ENCODE results near the gene IGF2. TPM values are rescaled to one million over a fixed set of nuclear protein-coding genes. Genes with fewer than 3 reads are reported as not detected.

The IGF2 gene
- total and polyA plus RNA-seq, 3 donors from 2014 or later, result 52.3 to 104 (median 69.8) TPM

- Histone ChIP-seq H3K36me3 (ENCODE audit: low read depth, missing control alignments) (no peaks in the 10 kb centered on the region), H3K27ac (no peak overlapping the region), H3K4me3 (no peak overlapping the region), H3K9me3 (no peaks in the 10 kb centered on the region), H3K4me1 (peaks cover 4% of the 10 kb centered on the region), H3K27me3 (no peaks in the 10 kb centered on the region)
- intact Hi-C loops (cut with DNase I; ENCODE audit: low total_unique reads), result loop anchor here (10.0 kb wide), 2 partner anchors 321 to 501 kb away; partner anchors contain the start of genes SYT8 and TNNI2
- no peak for TF ChIP-seq POLR2A (IDR thresholded peaks at IDR 0.05)
- TF ChIP-seq, protein P1, sequence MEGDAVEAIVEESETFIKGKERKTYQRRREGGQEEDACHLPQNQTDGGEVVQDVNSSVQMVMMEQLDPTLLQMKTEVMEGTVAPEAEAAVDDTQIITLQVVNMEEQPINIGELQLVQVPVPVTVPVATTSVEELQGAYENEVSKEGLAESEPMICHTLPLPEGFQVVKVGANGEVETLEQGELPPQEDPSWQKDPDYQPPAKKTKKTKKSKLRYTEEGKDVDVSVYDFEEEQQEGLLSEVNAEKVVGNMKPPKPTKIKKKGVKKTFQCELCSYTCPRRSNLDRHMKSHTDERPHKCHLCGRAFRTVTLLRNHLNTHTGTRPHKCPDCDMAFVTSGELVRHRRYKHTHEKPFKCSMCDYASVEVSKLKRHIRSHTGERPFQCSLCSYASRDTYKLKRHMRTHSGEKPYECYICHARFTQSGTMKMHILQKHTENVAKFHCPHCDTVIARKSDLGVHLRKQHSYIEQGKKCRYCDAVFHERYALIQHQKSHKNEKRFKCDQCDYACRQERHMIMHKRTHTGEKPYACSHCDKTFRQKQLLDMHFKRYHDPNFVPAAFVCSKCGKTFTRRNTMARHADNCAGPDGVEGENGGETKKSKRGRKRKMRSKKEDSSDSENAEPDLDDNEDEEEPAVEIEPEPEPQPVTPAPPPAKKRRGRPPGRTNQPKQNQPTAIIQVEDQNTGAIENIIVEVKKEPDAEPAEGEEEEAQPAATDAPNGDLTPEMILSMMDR (IDR thresholded peaks at IDR 0.05), result no peak
- WGBS, 2 donors, result 40 to 67% methylated on average over 24 to 29 of the region's 29 CpGs
- DNase-seq, result no peak
Observed at GRCh38 chr11:2155511-2155910, 16.3 kb upstream of the IGF2 start.

GRCh38 chr11:2154889-2155288 is 15.7 kb upstream of the IGF2 start:
- DNase-seq, result no peak
- 87 to 92% methylated on average over 11 to 16 of the region's 17 CpGs for WGBS, 2 donors
- TF ChIP-seq POLR2A (IDR thresholded peaks at IDR 0.05), result no peak
- TF ChIP-seq, protein P1 (IDR thresholded peaks at IDR 0.05), result no peak
- Histone ChIP-seq H3K4me3 (no peak overlapping the region), H3K36me3 (ENCODE audit: low read depth, missing control alignments) (no peaks in the 10 kb centered on the region), H3K4me1 (peaks cover 4% of the 10 kb centered on the region), H3K27ac (no peak overlapping the region), H3K27me3 (no peaks in the 10 kb centered on the region), H3K9me3 (no peaks in the 10 kb centered on the region)
- intact Hi-C loops (cut with DNase I; ENCODE audit: low total_unique reads), result loop anchor here (10.0 kb wide), 2 partner anchors 320 to 500 kb away; partner anchors contain the start of genes SYT8 and TNNI2

DNA sequence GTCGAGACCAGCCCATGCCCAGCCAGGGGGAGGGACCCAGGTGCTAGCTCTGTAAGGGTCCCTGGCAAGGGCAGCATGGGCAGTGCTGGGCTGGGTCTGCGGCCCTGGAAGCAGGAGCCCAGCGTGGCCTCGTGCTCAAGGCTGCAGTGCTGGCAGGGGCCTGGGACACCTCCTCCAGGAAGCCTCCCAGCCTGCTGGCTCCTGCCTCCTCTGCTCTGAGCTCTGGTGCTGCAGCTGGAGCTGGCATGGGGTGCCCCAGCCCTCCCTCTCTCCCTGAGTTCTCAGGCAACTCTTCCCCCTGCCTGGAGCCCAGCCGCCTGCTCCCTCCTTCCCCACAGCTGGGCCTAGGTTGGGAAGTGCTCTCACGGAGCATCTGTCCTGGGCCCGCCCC is 15.0 kb upstream of the IGF2 start:
- DNase-seq, result no peak
- intact Hi-C loops (cut with DNase I; ENCODE audit: low total_unique reads), result loop anchor here (10.0 kb wide), 2 partner anchors 319 to 499 kb away; partner anchors contain the start of genes SYT8 and TNNI2
- H3K27ac ChIP-seq, result no peak overlapping the region
- H3K9me3 ChIP-seq, result no peaks in the 10 kb centered on the region
- no peak overlapping the region for H3K4me3 ChIP-seq
- 90 to 92% methylated on average over 5 to 7 of the region's 7 CpGs for WGBS, 2 donors
- H3K27me3 ChIP-seq, result no peaks in the 10 kb centered on the region
- H3K36me3 ChIP-seq (ENCODE audit: low read depth, missing control alignments), result no peaks in the 10 kb centered on the region
- peaks cover 4% of the 10 kb centered on the region for H3K4me1 ChIP-seq
- no peak for TF ChIP-seq POLR2A (IDR thresholded peaks at IDR 0.05)
- TF ChIP-seq, protein P1 (IDR thresholded peaks at IDR 0.05), result no peak

DNA sequence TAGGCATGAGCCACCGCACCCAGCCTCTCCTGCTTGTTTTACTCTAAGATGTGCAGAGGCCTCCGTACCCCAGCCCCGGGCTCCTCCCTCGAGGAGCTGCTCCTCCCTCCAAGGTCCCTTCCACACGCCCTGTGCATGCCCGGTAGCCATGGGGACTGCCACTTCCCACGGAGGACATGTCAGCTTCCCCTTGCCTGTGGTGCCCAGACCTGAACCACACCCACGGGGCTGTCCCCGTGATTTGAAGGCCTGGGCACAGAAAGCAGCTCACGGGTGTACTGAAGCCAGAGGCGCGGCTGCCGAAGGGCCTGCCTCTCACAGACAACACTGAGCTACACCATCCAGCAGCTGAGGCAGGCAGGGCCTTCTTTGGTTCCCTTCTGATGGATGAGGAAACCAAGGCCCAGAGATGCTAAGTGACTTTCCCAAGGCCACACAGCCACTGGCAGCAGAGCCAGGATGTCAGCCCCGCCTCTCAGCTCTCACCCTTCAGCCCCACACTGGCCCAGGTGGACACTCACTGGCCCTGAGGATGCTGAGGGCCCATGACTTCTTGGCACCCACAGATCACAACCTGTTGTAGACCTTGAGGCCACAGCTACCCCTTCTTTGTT is 14.5 kb upstream of the IGF2 start:
- no peak for DNase-seq
- no peak overlapping the region for H3K4me3 ChIP-seq
- H3K9me3 ChIP-seq, result no peaks in the 10 kb centered on the region
- H3K36me3 ChIP-seq (ENCODE audit: low read depth, missing control alignments), result no peaks in the 10 kb centered on the region
- no peak for TF ChIP-seq POLR2A (IDR thresholded peaks at IDR 0.05)
- TF ChIP-seq, protein P1 (IDR thresholded peaks at IDR 0.05), result no peak
- no peak overlapping the region for H3K27ac ChIP-seq
- 69 to 75% methylated on average over 5 to 14 of the region's 14 CpGs for WGBS, 2 donors
- H3K27me3 ChIP-seq, result no peaks in the 10 kb centered on the region
- intact Hi-C loops (cut with DNase I; ENCODE audit: low total_unique reads), result loop anchor here (10.0 kb wide), 2 partner anchors 319 to 499 kb away; partner anchors contain the start of genes SYT8 and TNNI2
- H3K4me1 ChIP-seq, result peaks cover 4% of the 10 kb centered on the region

All from testis (tissue), 3 donors.